HG03432 (cell line): ENCODE data around the gene PHF20.
"Not testable (repeated sequence)": the region's sequence is repeated elsewhere in the genome, so short reads cannot be mapped to it uniquely, and the experiment has no call there.

Source experiments
- ATAC-seq: cut with Tn5 transposase; IDR thresholded peaks from one replicate; pipeline ENCODE4 v1.9.1; 2021; ENCODE audit warnings: mild to moderate bottlenecking, moderate library complexity; ENCODE audit not compliant: unreplicated experiment

PHF20 gene

DNA sequence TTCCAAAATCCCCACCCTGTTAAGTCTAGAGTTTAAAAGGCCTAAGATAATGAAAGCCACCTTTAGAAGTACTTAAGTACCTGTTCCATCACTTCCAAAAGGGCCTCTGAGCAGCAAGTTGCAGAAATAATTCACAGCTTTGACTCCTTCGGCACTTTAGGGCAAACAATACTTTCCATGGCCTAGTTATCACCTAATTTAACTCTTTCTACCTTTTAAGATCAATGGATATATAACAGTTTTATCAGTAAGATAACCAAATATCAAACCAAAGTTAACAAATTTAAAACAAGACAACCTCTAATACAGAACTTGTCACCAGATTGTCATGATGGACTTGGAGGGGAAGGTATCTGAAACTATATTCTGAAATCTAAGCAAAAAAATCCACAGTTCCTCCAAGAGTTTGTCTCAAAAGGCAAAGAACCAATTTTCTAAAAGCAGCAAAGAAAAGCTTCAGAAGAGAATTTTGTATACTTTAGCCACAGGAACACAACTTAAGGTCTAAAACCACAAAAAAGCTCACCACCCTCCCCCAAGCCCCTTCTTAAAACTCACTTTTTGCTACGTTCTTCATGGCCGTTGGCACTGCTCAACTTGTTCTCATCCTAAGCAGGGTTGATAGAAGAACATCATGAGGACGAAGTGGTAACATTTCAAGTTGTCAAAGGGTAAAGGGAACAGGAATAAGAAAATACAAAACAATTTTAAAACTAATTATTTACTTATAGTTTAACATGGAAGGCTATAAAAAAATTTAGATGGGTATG lies 33.2 kb upstream of the PHF20 start:
- no peak for ATAC-seq

DNA sequence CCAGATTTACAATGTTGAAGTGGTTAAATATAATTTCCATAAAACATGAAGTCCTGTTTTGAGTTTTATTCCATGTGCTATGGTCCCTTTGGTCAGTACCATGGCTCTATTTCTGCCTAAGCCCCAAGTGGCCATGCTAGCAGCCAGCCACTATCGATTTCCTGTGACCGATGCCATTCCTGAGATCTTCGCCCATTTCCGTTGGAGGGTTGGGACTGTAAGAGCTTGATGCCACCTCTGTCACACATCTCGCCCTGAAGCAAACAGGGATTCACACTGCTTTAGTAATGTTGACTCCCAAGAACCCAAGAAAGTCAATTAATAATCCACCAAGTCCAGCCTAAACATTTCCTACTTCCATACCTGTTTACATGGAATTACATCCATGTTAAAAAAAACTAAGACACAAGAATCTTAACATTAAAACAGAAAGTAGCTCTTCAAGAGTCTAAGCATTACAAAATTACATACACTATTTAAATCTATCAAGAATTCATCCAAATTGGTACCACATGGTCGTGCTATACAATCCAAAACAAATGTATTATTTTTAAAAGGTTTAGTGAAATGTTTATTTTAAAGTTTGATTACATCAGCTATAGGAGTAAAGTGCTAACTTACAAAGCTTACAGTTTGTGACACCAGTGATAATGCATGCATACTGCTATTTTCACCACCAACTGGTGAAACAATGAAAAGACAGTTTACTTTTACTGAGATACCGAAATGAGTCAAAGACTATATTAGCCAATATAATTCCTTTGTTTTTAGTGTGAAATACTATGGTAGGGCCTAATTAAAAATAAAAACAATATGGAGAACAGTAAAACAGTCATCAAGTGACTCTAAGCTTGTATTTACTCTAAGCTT lies 32.3 kb upstream of the PHF20 start:
- ATAC-seq, result no peak

DNA sequence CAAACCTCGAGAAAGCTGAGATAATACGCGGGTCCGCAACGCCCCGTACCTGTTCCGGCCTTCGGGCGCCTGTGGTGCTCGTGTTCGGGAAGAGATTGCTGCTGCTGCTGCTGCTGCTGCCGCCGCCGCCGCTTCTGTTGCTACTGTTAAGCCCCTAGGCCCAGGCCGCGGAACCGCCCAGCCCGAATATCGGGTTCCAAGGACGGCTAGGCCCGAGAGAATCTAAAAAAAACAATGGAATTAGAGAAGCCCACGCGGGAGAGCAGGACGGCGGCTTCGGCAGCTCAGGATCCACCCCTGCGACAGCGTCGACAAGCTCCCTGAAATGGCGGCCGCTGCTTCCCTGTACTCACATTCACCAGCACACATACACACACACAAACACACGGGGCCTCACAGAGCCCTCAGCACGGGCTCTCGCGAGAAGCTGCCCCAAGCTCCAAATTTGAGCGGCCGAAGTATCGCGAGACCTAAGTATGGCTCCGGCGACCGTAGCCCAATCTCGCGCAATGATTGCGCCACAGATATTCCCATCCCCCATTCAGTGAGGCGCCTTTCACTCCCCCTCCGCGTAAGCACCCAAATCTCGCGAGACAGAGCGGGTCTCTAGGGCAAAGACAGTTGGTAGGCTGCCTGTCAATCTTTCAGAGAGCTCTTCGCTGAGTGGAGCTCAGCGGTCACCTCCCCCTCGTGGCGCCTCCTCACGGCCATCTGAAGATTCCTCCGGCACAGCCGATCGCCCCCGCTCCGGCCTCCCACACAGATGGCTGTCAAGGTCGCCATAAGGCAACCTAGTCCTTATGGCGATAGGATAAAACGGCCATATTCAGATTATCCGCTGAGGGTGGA lies 29.7 kb upstream of the PHF20 start, which contains the start of gene RBM39:
Gene RBM39 (minus strand): TSS at position 369 of the 849 bp plus-strand sequence. CDS start 1,386 bp downstream, outside the sequence.
- peak; percentile 86 for ATAC-seq

DNA sequence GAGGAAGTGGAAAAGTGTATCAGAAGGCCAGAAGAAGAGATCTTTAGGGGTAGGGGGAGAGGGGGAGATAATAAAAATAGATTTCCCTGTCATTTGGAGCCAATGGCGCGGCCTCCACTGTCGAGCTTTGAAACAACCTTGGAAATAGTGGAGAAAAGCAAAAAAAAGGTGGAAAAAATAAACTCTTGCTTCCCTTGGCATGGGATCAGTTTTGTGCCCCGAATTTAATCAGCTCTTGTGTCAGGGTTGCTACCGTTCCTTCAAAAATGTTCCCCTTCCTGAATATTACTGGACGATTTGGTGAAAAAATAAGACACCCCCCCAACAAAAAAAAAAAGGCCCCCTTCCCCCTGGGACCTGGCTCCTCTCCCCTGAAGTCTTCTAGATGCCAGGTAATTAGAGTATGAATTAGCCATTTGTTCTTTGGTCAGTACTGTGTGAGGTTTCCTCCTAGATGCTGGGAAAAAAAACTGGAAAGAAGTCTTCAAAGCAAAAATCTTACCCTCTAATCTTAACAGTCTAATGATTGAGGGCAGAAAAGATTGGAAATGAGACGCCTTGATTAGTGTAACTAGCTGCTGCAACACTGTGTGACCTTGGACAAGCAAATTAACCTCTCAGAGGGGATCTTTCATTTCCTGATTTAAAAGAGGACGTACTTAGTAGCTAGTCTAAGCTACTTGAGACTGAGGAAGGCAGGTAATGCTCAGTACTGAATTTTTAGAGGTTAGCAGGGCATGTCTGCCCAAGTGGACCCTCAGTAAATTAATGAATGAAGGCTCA lies 28.9 kb upstream of the PHF20 start:
- ATAC-seq, result peak; percentile 24

DNA sequence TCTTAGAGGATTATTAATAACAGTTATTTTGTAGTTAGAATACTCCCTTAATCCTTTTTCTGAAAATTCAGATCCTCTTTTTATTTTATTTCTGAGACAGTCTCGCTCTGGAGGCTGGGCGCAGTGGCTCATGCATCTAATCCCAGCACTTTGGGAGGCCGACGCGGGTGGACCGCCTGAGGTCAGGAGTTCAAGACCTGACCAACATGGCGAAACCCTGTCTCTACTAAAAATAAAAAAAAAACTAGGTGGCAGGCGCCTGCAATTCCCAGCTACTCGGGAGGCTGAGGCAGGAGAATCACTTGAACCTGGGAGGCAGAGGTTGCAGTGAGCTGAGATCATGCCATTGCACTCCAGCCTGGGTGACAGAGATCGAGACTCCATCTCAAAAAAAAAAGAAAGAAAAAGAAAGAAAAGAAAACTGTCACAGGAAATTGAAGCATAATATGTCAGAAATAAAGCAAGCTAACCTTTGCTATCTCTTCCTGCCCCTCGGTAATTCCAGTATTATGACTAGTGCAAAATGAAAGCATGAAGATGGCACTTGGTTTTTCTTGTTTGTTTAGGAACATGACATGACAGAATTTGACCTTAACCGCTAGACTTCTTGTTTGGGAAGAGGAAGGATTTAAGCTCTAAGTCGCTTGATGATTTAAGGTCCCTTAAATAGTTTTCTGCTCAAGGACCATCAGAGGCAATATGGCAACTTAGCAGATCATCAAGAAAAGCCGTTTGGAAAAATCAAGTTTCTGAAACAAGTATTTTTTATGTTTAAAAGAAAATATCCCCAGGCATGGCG lies 27.9 kb upstream of the PHF20 start:
- no peak for ATAC-seq

DNA sequence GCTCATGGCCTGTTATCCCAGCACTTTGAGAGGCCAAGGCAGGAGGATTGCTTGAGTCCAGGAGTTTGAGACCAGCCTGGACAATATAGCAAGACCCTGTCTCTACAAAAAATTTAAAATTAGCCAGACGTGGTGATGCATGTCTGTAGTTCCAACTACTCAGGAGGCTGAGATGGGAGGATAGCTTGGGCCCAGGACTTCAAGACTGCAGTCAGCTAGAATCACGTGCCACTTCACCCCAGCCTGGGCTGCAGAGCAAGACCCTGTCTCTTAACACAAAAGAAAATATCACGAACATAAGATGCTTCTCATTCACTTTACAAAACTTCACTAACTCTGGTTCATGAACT lies 27.3 kb upstream of the PHF20 start:
- ATAC-seq, result not testable (repeated sequence)

DNA sequence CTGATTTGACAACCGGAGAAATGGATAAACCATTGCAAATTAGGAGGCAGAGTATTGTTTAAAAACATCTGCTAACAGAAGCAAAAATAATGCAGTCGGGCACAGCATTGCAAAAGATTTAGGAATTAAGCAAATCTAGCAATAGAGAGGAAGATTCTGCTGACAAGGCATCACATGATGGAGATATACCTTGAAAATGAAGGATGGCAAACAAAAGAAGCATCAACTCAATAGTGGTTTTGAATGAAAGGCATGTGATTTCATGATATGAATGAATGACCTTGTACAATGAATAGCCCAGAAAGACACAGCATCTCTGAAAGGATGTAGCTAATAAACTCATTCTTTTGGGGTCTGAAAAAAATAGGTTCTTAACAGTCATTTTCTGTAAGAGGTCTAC lies 21.2 kb upstream of the PHF20 start:
- ATAC-seq, result no peak

DNA sequence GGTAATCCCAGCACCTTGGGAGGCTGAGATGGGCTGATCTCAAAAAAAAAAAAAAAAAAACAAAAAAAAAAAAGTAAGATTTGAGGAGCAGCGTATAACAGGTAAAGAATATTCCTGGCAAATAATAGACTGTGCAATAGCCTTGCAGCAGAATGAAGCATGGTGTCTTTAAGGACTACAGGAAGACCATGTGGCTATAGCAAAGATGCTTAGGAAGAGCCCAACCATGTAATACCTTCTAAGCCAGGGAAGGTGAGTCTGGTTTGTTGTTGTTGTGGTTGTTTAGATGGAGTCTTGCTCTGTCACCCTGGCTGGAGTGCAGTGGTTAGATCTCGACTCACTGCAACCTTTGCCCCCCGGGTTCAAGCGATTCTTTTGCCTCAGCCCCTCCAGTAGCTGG lies 15.4 kb upstream of the PHF20 start:
- no peak for ATAC-seq

DNA sequence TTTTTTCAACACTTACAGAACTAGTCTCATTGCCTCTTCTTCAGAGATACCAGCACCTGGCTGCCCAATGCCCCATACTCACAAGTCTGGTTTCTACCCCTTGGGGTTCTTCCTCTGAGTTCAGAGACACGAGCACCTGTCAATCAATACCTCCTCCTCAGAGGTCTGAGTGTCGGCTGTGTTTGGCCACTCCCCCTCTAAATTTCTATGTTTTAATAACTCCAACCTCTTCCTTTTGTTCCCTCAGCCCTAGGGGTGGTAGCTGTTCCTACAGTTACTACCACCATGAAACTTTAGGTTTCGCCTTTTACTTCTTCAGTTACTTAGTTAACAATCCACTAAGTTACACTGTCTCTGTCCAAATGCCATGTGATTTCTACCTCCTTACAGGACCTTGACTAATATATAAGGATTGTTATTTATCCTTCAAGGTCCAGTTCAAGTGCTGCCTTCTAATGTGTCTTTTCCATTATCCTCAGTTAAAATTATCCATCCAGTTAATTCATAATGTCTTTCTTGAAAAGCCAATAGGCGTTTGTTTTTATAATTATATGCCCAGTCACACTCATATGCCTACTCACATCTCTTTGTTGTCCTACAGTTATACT lies 14.6 kb upstream of the PHF20 start:
- no peak for ATAC-seq

DNA sequence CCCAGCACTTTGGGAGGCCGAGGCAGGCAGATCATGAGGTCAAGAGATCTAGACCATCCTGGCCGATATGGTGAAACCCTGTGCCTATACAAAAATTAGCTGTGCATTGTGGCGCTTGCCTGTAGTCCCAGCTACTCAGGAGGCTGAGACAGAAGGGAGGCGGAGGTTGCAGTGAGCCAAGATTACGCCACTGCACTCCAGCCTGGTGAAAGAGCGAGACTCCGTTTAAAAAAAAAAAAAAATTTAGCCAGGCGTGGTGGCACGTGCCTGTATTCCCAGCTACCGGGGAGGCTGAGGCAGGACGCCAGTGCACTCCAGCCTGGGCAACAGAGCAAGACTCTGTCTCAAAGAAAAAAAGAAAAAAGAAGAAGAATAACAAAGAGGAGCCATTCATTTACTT lies 10.3 kb upstream of the PHF20 start:
- ATAC-seq, result not testable (repeated sequence)

DNA sequence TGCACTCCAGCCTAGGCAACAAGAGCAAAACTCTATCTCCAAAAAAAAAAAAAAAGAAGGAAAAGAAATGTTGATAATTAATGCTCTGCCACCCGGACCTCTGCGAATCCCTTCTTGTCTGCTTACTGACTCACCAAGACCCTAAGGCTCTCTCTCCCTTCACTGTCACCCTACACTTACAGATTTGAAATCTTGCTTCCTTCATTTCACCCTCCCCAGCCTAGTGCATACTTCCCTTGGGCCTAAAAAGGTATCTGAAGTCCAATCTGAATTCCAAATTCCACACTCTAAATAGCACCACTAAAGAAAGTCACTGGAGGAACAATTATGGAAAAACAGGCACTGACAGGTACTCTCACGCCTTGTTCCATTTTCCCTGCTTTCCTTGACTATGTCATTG lies 9.4 kb upstream of the PHF20 start:
- no peak for ATAC-seq

DNA sequence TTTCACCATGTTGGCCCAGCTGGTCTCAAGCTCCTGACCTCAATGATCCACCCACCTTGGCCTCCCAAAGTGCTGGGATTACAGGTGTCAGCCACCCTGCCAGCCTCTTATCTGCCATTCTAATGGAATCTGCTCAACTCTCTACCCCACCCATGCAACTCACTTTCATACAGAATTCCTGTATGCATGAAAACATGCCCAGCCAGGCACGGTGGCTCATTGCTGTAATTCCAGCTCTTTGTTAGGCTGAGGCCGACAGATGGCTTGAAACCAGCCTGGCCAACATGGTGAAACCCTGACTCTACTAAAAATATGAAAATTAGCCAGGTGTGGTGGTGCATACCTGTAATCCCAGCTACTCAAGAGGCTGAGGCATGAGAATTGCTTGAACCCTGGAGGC lies 6.9 kb upstream of the PHF20 start:
- not testable (repeated sequence) for ATAC-seq

DNA sequence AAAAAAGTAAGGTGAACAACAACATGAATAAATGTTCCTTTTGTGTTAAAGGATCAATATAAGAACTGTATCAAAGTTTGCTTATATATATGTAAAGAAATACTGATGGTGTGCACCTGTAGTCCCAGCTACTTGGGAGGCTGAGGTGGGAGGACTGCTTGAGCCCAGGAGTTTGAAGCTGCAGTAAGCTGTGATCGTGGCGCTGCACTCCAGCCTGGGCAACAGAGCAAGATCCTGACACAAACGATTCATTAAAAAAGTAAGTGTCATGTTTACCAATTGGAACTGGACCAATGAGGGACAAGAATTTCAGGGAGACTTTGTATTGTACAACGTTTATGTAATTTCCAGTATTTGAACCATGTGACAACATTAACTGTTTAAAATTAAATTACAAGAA lies 5.0 kb upstream of the PHF20 start:
- ATAC-seq, result no peak

DNA sequence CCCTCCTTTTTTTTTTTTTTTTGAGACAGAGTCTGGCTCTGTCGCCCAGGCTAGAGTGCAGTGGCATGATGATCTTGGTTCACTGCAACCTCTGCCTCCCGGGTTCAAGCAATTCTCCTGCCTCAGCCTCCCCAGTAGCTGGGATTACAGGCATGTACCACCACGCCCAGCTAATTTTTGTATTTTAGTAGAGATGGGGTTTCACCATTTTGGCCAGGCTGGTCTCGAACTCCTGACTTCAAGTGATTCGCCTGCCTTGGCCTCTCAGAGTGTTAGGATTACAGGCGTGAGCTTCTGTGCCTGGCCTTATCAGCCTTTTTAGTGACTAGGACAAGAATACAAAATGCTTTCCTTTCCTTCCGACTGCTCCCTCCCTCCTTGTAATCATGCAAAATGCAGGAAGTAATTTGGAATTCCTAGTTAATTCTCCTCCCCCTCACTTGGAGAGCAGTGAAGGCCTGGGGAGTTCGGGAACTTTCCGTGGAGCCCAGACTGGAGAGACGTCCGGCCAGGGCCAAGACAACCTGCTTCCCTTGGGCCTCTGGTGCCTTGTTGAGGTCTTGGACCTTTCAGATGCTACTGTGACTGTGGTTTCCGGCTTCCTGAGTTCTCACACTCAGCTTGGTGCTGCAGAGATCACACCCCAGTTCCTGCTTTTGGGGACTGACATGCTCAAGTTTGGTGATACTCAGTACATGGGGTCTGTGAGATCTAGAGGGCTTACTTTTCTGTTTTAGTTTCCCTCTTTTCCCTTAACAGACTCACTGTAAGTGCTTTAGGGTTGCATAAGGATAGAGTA lies 3.9 kb upstream of the PHF20 start:
- ATAC-seq, result peak; percentile 42

DNA sequence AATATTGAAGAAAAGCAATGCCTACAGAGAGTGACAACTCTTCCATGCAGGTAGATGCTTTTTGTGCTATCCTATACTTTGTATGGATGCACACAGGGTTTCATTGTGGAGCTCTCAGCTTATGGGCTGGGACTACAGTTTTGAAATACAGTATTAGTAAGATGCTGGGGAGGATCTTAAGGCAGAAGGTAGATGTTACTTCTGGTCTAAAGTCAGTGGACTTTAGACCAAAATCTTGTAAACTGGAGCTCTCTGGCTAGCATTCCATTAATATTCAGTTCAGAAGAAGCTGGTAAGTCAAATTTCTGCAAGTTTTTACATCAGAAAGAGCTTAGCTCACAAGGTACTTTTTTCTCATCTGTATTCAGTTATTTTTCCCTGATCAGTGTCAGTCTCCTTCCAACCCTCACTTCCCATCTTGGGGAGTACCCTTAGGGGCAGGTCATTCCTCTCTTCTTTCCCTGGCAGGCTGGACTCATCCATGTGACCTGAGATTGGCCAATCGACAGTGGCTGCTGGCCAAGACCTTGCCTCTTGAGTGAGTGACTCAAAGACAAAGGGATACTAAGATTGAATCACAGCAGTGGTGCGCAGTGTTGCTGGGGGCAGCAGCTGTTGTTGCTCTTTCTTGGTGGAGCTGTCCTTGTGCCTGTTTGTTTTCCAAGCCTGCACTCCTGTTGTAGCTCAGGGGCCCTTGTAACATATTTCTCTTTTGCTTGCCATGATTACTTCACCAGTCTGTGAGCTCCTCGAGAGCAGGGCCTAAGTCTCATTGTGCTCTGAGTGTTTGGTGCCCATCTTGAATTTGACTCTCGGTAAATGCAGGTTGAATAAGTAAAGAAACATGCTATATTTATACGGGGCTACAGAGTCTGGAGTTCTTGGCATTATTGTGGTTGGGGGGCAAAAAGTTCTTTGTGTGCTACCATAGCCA lies 2.8 kb upstream of the PHF20 start:
- no peak for ATAC-seq

DNA sequence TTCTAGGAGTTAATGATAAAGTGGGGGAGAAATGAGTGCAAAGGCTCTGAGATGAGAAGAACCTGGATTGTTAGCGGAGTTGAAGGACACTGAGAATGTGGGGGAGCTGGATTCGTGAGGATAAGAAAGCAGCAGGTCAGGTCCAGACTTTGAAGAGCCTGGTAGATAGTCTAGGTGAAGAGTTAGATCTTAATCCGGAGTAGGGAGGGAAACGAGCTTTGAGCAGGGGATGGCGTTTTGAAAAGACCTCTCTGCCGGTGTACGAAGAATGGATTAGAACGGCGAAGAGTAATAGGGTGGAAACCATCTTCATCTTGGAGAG lies 487 bp upstream of the PHF20 start:
- no peak for ATAC-seq

DNA sequence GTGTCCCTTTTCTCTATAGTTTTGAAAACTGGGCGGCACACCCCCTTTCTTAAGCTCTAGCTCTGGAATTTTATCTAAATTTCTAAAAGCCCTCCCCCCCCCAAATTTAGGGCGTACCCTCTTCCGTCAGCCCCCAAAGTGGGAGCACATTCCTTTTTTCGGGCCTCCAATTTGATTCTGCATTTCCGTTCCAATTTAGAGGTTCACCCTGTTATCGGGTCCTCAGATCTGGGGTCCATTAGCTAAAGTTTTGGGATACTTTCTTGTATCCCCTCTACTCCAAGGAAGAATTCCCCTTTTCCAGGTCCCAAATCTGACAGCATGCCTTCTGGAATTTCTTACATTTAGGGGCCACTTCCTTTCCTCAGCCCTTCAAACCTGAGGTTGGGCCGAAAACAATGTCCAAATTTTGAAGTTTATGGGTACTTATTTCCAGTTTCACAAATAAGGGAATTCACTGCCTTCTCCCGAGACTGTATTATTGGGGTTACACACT lies 796 bp downstream of the PHF20 start:
- no peak for ATAC-seq
